Pons (tissue), 1 donor: ENCODE measurements around the gene GNB3.
"Not testable (repeated sequence)": the region's sequence is repeated elsewhere in the genome, so short reads cannot be mapped to it uniquely, and the experiment has no call there.

Experiments
- DNase-seq: peaks from one replicate; pipeline ENCODE4 v3.0.0-alpha.2; 2016; ENCODE audit warnings: low spot score

The GNB3 gene

DNA sequence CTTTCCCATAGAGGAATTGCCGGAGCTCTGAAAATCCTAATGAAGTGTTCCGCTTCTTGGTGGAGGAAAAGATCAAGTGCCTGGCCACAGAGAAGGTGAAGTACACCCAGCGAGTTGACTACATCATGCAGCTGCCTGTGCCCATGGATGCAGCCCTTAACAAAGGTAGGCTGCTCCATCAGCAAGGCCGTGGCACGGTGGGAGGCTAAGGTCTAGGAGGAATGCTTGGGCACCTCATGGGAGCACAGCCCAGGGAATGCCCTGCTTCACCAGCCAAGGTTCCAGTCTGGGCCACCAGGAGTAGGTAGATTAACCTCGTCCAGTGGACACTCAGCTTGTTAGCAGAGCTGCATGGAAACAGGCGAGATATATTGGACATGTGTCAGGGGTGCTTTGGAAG, 20.2 kb downstream of the GNB3 start:
- DNase-seq: no peak

DNA sequence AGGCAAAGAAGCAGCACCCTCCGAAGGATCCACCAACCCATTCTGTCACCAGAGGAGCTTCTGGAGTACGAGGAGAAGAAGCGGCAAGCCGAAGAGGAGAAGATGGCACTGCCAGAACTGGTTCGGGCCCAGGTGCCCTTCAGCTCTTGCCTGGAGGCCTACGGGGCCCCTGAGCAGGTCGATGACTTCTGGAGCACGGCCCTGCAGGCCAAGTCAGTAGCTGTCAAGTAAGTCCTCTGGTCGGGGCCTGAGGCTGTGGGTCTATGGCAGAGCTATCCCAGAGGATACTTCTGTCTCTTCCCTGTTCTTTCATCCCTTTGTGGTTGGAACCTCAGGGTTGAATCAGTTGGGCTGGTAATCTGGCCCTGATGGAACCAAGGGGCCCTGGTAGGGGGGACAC, 20.7 kb downstream of the GNB3 start:
- DNase-seq: no peak

DNA sequence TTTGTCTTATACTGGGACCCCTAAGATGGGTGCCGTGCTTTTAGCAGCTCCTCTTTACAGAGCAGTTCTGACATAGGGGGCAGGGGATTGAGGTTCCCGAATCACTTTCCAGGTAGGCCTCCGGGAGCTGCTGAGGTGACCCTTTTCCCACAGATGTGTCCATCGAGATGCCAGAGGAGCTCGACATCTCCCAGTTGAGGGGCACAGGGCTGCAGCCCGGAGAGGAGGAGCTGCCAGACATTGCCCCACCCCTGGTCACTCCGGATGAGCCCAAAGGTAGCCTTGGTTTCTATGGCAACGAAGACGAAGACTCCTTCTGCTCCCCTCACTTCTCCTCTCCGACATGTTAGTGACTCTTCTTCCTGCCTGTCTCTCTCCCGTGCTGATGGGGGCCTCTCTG, 22.3 kb downstream of the GNB3 start:
- no peak for DNase-seq

DNA sequence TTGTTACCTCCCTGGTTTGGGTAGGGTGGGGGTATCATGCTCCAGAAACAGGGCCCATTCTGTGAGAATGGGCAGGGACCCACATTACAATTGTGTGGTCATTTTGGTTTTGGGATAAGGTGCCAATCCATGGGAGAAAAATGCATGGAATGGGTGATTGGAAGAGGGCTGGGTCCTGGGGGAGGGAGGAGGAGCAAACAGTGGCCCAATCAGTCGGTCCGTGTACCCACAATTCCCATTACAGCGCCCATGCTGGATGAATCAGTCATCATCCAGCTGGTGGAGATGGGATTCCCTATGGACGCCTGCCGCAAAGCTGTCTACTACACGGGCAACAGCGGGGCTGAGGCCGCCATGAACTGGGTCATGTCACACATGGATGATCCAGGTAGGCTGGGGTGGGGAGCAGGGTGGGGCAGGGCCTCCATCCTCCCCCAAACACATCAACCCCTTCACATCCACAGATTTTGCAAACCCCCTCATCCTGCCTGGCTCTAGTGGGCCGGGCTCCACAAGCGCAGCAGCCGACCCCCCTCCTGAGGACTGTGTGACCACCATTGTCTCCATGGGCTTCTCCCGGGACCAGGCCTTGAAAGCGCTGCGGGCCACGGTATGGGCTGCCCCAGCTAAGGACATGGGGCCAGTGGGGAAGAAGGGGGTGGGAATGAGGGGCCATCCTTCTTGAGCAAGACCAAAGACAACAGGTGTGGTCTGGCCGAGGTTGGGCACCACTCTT, 23.0 kb downstream of the GNB3 start:
- no peak for DNase-seq

DNA sequence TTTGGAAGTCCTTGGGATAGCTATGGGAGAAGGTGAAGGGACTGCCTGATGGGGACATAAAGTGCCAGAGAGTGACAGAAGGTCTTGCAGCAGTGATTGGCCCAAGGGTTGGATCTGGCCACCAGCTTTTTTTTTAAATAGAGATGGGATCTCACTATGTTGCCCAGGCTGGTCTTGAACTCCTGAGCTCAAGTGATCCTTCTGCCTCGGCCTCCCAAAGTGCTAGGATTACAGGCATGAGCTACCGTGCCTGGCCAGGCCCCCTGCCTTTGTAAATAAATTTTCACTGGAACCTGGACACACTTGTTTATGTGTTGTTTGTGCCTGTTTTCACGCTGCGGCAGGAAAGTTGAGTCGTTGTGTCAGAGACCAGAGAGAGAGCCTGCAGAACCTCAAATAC, 24.6 kb downstream of the GNB3 start:
- DNase-seq: not testable (repeated sequence)

DNA sequence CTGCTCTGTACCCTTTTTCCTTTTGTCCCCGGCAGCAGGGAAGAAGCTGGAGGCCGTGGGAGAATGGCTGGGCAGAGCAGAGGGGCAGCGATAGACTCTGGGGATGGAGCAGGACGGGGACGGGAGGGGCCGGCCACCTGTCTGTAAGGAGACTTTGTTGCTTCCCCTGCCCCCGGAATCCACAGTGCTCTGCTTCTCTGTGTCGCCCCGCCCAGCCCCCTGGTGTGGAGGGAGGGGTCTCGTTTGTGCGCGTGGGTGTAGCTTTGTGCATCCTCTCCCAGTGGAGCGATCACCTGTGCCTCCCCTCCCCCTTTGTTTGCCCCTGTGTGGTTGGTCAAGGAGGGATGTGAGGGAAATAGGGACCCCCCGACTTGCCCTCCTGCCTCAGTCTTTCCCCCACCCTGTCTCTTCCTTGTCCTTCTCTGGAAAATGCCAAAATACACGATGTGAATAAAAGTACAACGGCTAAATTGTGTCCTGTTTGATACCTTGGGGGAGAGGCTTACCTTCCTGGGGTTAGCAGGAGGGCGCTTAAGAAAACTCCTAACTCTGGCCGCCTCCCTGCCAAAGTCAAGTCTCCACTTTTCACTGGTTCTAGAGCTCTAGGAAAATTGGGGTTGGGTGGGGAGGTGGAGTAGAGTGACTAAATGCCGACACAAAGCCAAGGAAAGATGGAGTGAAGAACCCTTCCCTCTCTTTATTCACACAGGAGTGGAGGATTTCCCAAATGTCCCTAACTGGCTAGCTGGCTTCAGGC, 25.6 kb downstream of the GNB3 start:
- no peak for DNase-seq

DNA sequence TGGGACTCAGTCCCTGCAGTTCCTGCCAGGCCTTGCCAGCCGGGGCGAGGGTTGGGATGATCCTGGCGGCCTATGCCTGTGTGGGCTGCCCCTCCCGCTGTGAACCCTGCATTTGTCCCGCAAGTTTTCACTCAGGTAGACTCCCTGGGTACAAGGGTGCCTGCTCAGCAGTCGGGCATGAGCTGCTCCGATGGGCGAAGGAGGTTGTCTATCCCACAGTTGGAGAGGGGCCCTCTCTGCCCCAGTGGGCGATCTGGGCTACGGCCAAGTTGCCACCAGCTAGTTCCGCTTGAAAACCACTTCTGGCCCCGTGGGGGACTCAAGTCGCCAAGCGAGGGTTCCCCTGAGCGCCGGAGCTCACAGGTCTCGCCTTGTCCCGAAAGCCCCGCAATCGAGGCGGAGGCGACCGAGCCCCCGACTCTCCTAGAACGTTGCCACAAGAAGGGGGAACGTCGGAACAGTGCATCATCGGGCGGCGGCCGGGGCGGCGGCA, 26.2 kb downstream of the GNB3 start:
- DNase-seq: peak; percentile 58

DNA sequence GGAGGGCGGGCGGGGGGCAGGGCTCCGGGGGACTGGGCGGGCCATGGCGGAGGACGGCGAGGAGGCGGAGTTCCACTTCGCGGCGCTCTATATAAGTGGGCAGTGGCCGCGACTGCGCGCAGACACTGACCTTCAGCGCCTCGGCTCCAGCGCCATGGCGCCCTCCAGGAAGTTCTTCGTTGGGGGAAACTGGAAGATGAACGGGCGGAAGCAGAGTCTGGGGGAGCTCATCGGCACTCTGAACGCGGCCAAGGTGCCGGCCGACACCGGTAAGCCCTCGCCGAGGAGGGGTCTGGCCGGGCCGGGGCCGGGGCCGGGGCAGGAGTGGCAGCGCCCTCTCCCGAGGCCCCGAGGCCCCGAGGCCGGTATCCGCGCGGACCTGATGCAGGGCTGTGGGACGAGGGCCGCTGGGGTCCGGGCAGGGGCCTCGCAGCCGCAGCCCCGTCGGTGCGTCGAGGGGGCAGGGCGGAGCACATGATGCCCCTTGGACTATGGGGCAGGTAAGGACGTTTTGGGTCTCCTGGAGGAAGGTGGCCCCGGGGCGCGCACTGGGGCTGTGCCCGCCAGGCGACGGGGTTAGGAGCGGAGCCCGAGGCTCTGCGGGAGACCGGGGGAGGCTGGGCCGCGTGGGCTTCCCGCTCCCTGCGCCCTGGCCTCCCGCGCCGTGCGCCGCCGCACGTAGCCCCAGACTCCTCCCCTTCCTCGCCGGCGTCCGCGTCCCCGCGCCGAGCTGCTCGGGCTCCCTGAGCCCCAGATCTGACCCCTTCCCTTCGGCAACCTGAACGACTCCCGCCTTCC, 26.9 kb downstream of the GNB3 start, which contains the start of gene TPI1:
Gene TPI1 (plus strand): TSS at position 119 of the 798 bp plus-strand sequence. CDS start 36 bp downstream, at position 155.
- DNase-seq: peak; percentile 17

DNA sequence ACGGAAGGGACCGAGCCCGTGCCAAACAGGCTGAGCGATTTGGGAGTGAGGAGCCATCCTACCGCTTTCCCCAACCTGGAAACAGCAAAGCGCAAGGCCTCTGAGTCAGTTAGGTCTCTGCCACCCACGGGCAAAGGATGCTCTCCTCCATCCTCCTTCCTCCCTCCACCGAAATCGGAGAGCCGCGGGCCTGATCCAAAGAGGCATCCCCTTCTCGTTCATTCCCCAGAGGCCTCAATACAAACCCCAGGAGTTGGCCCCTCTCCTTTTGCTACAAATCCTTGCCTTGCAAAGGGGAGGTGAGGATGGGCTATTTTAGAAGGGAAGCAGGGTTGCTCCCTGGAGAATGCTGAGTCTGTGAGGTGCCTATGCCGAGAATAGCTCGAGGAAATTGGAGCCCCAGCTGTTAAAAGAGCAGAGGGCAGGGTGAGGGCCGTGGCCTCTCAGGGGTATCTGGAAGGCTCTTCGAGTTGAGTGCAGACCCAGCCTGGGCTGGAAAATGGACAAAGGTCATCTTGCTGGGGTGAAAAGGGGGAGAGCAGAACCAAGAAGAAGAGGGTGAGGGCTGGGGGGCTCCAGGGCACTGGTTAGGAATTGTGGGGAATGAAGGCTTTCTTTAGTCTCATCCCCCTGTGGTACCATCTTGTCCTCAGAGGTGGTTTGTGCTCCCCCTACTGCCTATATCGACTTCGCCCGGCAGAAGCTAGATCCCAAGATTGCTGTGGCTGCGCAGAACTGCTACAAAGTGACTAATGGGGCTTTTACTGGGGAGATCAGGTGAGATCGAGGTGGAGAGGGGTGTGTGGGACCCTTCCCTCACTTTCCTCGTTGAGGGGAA, 27.7 kb downstream of the GNB3 start:
- peak; percentile 32 for DNase-seq

DNA sequence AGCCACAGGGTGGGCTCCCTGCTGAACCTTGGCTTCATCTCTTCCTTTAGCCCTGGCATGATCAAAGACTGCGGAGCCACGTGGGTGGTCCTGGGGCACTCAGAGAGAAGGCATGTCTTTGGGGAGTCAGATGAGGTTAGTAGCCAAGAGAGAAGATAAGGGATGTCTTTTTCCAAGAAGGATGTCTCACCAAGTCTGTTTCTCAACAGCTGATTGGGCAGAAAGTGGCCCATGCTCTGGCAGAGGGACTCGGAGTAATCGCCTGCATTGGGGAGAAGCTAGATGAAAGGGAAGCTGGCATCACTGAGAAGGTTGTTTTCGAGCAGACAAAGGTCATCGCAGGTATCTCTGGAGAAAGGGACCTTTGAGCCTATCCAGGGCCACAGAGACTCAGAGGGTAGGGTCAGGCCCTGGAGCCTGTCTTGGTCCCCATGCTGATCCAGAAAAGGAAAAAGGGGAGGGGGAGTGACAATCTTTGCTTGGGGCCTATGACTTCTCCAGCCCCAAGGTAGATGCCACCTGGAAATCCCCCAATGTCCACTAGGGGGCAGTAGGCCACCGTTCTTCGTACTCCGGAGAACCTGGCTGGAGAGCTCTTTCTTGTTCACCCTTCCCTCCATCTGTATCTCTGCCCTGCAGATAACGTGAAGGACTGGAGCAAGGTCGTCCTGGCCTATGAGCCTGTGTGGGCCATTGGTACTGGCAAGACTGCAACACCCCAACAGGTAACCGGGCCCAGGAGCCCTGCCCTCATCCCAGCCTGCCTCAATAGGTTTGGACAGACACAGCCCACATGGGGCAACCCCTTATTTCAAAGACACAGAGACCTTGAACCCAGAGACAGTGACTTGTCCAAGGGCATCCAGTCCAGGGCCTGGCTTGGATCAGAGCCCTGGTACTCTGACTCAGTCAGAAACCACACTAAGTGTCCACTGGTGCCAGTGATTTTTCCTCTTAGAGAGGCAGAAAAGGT, 28.6 kb downstream of the GNB3 start:
- DNase-seq: peak; percentile 81

DNA sequence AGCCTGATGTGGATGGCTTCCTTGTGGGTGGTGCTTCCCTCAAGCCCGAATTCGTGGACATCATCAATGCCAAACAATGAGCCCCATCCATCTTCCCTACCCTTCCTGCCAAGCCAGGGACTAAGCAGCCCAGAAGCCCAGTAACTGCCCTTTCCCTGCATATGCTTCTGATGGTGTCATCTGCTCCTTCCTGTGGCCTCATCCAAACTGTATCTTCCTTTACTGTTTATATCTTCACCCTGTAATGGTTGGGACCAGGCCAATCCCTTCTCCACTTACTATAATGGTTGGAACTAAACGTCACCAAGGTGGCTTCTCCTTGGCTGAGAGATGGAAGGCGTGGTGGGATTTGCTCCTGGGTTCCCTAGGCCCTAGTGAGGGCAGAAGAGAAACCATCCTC, 29.6 kb downstream of the GNB3 start:
- not testable (repeated sequence) for DNase-seq

DNA sequence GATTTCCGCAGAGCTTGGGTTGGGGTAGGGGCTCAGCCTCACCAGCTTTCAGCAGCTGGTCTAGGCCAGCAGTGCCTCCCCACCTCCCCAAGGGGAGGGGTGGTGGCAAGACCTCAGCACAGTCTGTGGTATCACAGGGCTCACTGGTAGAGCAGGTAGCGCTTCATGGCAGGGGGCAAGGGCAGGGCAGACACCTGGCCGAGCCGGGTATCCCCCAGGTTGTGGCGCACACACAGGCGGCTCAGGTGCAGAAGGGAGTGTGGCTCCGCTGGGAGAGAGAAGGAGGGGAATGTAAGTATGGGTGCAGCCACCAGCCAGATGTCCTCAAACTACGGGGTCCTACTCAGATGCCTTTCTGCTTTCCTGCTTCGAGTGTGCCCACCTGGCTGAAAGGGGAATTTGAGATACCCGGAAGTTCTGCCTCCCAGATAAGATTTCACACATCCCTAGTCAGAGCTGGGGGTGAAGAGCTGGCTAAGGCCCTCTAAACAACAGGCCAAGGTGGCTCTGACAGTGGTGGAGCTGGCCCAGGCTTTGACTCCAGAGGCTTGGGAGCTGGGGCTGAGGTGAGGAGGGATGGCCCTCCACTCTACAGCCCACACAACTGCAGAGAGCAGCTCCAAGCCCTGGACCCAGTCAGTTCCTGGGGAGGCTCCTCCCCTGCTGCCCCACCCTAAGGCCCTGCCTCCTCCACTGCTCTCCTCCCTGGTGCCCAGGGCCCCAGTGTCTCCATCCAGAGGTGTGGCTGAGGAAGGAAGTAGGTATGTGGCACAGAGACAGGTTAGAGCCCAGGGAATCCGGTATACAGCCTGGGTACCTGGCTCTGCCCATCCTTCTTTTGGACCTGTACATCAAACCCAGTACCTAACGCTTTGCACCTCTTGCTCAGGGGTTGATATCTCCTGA, 30.6 kb downstream of the GNB3 start:
- no peak for DNase-seq

DNA sequence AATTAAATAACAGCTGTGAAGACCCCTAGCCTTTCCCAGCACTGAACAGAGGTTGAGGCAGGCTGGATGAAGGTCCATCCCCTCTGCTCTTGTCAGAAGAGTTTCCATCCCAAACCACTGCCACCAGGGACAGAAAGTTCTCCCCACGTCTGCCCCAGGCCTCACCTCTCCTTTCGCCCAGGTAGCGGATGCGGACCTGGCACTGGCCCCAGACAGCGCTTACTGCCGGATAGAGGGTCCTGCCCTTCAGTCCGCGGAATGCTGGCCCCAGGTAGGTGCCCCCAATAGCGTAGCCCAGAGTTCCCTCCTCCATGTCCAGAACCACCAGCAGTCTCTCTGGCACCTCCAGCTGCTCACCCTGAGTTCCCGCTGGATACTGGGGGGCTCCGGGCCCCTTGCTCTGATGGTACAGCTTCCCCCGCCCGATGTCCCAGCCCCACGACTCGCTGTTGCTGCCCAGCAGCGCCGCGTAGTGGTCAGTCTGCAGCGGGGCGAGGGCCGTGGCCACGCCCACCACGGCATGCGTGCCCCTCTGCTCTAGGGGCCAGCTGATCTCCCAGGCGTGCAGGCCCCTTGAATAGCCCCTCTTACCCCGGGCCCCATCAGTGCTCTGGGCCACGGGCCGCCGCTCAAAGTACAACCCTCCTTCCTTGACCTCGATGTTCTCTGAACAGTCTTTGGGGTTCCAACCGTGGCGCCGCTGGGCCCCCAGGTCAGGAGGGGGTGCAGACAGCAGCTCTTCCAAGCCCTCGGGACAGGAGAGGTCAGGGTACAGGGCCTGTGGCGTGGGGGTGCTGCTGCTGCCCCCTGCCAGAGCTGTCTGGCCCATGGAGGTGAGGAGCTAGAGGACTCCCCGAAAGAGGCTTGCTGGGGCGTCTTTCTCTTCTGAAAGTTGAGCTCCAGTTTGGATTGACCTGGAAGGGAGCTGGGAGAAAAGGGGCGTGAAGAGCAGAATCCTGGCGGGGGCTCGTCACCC, 31.6 kb downstream of the GNB3 start:
- peak; percentile 77 for DNase-seq

DNA sequence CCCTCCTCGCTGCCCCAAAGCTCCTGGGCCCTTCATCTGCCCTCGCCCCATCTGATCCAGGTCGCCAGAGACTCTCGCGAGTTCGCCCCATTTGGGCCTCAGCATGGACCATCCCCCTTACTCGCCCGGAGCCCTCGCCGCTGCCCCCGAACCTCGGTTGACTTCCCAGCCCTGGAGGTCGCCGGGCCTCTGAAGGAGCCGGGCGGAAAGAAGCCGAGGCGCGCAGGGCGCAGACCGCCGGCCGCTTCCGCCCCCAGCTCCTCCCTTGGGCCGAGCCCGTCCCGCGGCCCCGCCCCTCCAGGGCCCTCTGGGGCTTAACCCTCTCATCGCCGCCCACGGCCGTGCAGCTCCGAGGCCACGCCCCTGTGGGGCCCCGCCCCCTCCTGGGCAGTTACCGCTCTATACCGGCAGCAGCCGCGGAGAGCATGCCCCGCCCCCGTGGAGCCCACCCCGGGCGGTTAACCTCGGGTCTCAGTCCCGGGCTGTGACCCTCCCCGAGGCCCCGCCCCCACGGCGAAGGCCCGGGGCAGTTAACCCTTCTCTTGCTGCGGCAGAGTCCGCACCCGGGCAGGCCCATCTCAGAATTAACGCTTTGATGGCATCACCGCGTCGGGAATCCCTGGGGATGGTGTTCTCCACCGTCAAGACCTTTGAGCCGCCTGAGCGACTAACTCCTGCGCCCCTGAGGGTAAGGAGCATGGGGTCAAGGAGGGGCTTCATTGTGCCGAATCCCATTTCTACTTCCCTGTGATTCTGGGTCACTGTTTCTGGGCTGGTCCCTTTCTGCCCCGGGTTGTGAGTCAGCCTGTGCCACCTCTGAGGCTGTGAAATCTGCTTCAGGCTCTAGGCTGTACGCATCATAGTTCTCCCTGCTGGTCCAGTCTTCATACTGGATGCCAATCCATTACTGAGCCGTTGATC, 32.6 kb downstream of the GNB3 start, which contains the start of gene SPSB2:
Gene SPSB2 (minus strand): TSS at position 210 of the 921 bp plus-strand sequence. CDS start 402 bp downstream, outside the sequence.
- peak; percentile 91 for DNase-seq

DNA sequence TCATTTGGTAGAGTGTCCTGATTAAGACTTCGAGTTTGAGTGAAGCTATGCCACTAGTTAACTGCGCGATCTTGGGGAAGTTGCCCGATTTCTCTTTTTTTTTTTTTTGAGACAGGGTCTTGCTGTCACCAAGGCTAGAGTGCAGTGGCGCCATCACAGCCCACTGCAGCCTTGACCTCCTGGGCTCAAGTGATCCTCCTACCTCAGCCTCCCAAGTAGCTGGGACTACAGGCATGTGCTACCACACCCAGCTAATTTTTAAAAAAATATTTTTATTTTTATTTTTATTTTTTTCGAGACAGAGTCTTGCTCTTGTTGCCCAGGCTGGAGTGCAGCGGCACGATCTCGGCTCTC, 33.3 kb downstream of the GNB3 start:
- not testable (repeated sequence) for DNase-seq

DNA sequence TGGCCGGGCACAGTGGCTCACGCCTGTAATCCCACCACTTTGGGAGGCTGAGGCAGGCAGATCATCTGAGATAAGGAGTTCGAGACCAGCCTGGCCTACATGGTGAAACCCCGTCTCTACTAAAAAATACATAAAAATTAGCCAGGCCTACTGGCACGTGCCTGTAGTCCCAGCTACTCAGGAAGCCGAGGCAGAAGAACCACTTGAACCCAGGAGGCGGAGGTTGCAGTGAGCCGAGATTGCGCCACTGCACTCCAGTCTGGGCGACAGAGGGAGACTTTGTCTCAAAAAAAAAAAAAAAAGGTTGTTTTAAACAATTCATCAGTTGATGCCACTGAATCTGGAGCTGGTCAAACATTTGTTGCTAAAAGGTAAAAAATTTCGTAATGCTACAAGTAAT, 39.1 kb downstream of the GNB3 start:
- not testable (repeated sequence) for DNase-seq

DNA sequence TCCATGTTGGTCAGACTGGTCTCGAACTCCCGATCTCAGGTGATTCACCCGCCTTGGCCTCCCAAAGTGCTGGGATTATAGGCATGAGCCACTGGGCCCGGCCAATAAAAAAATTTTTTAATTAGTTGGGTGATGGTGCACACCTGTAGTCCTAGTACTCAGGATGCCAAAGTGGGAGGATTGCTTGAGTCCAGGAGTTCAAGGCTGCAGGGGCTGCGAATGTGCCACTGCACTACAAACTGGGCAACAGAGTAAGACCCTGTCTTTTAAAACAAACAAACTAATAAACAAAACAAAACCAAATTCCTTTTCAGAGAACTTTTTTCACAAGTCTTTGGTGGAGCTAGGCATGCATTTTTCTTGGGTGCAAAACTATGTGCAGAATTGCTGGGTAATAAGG, 42.5 kb downstream of the GNB3 start:
- DNase-seq: no peak
